RWPE2 (cell line): Measurements from ENCODE around the gene BCL6.

Experiments
- ATAC-seq: fragments of 200-7000 bp; cut with Tn5 transposase; 3 replicates; pipeline ENCODE4 v1.9.1; 2021; ENCODE audit warnings: low read depth
- DNase-seq: peaks from one replicate; pipeline ENCODE4 v3.0.0-alpha.2; 2020; ENCODE audit warnings: low spot score
- H3K27ac ChIP-seq: fragments of 450-650 bp; 2 replicates; pipeline ENCODE4 v1.5.1; 2017; ENCODE audit warnings: mild to moderate bottlenecking; ENCODE audit not compliant: poor library complexity, severe bottlenecking
- H3K27me3 ChIP-seq: fragments of 250-450 bp; sonication (Bioruptor Pico); 2 replicates; pipeline ENCODE4 v1.5.1; 2021; ENCODE audit warnings: mild to moderate bottlenecking, moderate library complexity; ENCODE audit not compliant: insufficient read depth, poor library complexity, severe bottlenecking
- H3K36me3 ChIP-seq: fragments of 250-450 bp; sonication (Bioruptor Pico); 2 replicates; pipeline ENCODE4 v1.5.1; 2020; ENCODE audit warnings: low read depth, mild to moderate bottlenecking, moderate library complexity
- H3K4me1 ChIP-seq: fragments of 250-450 bp; sonication (Bioruptor Pico); 2 replicates; pipeline ENCODE4 v1.5.1; 2021; ENCODE audit warnings: mild to moderate bottlenecking, moderate library complexity; ENCODE audit not compliant: insufficient read depth, poor library complexity, severe bottlenecking
- H3K4me3 ChIP-seq: fragments of 250-450 bp; sonication (Bioruptor Pico); 2 replicates; pipeline ENCODE4 v1.5.1; 2021; ENCODE audit warnings: mild to moderate bottlenecking, moderate library complexity; ENCODE audit not compliant: severe bottlenecking
- H3K9me3 ChIP-seq: fragments of 250-450 bp; sonication (Bioruptor Pico); 2 replicates; pipeline ENCODE4 v1.5.1; 2021; ENCODE audit warnings: mild to moderate bottlenecking, moderate library complexity; ENCODE audit not compliant: severe bottlenecking
- TF ChIP-seq, protein P1 (sequence below): fragments of 450-650 bp; IDR thresholded peaks from one replicate; pipeline ENCODE4 v1.5.1; 2017; ENCODE audit warnings: mild to moderate bottlenecking, moderate library complexity; ENCODE audit not compliant: poor library complexity, severe bottlenecking

Gene BCL6

GRCh38 chr3:187702507-187703033 is 42.7 kb downstream of the BCL6 start, which contains the start of gene RTP2:
Gene RTP2, minus strand, starts transcription at chr3:187702557. Its CDS starts 429 bp downstream, at chr3:187702128.
- no peaks in the 10 kb centered on the region for H3K27me3 ChIP-seq
- ATAC-seq: no peak
- H3K4me3 ChIP-seq: no peak within 1 kb of the TSS
- H3K27ac ChIP-seq: no peak within 1 kb of the TSS
- no peak for DNase-seq
- no peaks in the 10 kb centered on the region for H3K9me3 ChIP-seq
- TF ChIP-seq, protein P1, sequence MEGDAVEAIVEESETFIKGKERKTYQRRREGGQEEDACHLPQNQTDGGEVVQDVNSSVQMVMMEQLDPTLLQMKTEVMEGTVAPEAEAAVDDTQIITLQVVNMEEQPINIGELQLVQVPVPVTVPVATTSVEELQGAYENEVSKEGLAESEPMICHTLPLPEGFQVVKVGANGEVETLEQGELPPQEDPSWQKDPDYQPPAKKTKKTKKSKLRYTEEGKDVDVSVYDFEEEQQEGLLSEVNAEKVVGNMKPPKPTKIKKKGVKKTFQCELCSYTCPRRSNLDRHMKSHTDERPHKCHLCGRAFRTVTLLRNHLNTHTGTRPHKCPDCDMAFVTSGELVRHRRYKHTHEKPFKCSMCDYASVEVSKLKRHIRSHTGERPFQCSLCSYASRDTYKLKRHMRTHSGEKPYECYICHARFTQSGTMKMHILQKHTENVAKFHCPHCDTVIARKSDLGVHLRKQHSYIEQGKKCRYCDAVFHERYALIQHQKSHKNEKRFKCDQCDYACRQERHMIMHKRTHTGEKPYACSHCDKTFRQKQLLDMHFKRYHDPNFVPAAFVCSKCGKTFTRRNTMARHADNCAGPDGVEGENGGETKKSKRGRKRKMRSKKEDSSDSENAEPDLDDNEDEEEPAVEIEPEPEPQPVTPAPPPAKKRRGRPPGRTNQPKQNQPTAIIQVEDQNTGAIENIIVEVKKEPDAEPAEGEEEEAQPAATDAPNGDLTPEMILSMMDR: no peak
- no peaks in the 10 kb centered on the region for H3K36me3 ChIP-seq
- H3K4me1 ChIP-seq: no peaks in the 10 kb centered on the region

DNA sequence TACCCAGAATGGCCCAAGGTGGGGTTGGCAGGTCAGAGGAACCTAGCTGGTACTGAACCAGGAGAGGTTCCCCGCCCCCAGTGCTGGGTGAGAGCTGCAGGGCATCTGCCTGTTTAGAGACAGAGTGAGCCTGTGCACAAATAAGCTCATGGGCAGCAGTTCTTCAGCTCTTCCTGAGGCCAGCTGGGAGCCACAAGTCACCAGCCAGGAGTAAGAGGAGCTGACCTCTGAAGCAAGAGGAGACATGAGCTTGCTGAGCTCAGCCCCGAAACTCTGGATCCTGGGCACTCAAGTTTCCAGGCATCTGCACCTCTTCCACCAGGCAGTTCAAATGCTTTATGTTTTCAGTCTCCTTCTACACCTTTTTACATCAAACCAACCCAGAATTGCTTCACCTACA is 45.0 kb downstream of the BCL6 start:
- no peaks in the 10 kb centered on the region for H3K9me3 ChIP-seq
- no peak overlapping the region for H3K4me3 ChIP-seq
- ATAC-seq (no peak), DNase-seq (no peak)
- no peaks in the 10 kb centered on the region for H3K27me3 ChIP-seq
- no peaks in the 10 kb centered on the region for H3K4me1 ChIP-seq
- TF ChIP-seq, protein P1: no peak
- no peaks in the 10 kb centered on the region for H3K36me3 ChIP-seq
- no peak overlapping the region for H3K27ac ChIP-seq

- no peaks in the 10 kb centered on the region for H3K36me3 ChIP-seq
- H3K4me1 ChIP-seq: no peaks in the 10 kb centered on the region
- H3K27ac ChIP-seq: no peak overlapping the region
- no peaks in the 10 kb centered on the region for H3K27me3 ChIP-seq
- TF ChIP-seq, protein P1: no peak
- DNase-seq (no peak), ATAC-seq (no peak)
- no peak overlapping the region for H3K4me3 ChIP-seq
- no peaks in the 10 kb centered on the region for H3K9me3 ChIP-seq
Measured at GRCh38 chr3:187698499-187699399, 46.5 kb downstream of the BCL6 start.

DNA sequence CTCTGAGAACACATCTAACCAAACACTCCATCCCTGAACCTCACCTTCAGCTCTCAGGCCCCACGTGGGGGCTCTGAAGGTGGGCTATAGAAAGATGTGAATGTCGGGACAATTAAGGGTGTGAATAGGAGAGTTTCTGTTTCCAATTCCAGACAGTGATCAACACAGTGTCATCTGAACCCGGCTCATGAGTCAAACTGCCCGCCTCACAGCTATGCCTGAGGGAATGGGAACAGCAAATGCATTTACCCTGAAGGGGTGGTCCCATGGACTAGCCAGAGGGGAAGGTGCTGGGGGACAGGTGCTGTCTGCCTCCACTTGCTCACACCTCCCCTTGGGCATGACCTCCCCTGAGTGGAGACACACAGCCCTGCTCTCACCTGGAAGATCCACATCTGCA is 49.2 kb downstream of the BCL6 start:
- Histone ChIP-seq H3K9me3 (no peaks in the 10 kb centered on the region), H3K27me3 (no peaks in the 10 kb centered on the region)
- ATAC-seq: no peak

More for the DNA sequence above, 49.2 kb downstream of the BCL6 start:
- Histone ChIP-seq H3K4me3 (no peak overlapping the region), H3K4me1 (no peaks in the 10 kb centered on the region), H3K27ac (no peak overlapping the region), H3K36me3 (no peaks in the 10 kb centered on the region)
- no peak for DNase-seq
- TF ChIP-seq, protein P1: no peak
